ENCODE results near the gene ZNF766. TPM values are rescaled to one million over a fixed set of nuclear protein-coding genes. Genes with fewer than 3 reads are reported as not detected.

ZNF766 gene
- total RNA-seq, 1 donor from 2014 or later: 13.2 TPM

DNA sequence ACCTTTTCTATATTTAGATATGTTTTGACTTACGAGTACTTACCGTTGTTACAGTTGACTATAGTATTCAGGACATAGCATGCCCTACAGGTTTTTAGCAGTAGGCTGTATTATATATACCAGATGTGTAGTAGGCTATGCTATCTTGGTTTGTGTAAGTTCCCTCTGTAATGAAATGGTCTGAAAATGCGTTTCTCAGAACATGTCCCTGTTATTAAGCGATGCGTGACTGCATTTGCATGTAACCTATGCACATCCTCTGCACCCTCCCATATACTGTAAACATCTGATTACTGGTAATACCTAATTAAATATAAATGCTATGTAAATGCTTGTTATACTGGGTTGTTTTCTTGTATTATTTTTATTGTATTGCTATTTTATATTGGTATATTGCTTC, 6.6 kb downstream of the ZNF766 start:
- H3K36me3 ChIP-seq (ENCODE audit: insufficient read depth, low read length): no peaks in the 10 kb centered on the region
- FAIRE-seq: no peak
- peaks cover 97% of the 10 kb centered on the region for H3K79me2 ChIP-seq (ENCODE audit: insufficient read depth, low read length)
- H3K27me3 ChIP-seq (ENCODE audit: insufficient read depth, low read length): no peaks in the 10 kb centered on the region
- no peak overlapping the region for H3K27ac ChIP-seq (ENCODE audit: low read depth, low read length)
- no peak for DNase-seq (ENCODE audit: low read depth)
- H3K9ac ChIP-seq (ENCODE audit: low read length): no peak overlapping the region
- Mint-ChIP-seq H3K36me3 (ENCODE audit: low read depth, unreplicated experiment) (peaks cover 31% of the 10 kb centered on the region), H3K9me3 (ENCODE audit: unreplicated experiment) (peaks cover 12% of the 10 kb centered on the region), H3K4me3 (ENCODE audit: unreplicated experiment) (no peak overlapping the region), H3K27me3 (ENCODE audit: low read depth, unreplicated experiment) (no peaks in the 10 kb centered on the region), H3K4me1 (ENCODE audit: low read depth, unreplicated experiment) (peaks cover 11% of the 10 kb centered on the region), H3K27ac (ENCODE audit: unreplicated experiment) (no peak overlapping the region)
- H3K4me3 ChIP-seq (ENCODE audit: insufficient read depth, low read depth, low read length): no peak overlapping the region
- peaks cover 5% of the 10 kb centered on the region for H3K9me3 ChIP-seq (ENCODE audit: insufficient read depth, low read depth, low read length)
- H4K20me1 ChIP-seq (ENCODE audit: insufficient read depth, low read length): peaks cover 37% of the 10 kb centered on the region
- no peak overlapping the region for H2AFZ ChIP-seq (ENCODE audit: low read depth, low read length)
- TF ChIP-seq, protein P1, sequence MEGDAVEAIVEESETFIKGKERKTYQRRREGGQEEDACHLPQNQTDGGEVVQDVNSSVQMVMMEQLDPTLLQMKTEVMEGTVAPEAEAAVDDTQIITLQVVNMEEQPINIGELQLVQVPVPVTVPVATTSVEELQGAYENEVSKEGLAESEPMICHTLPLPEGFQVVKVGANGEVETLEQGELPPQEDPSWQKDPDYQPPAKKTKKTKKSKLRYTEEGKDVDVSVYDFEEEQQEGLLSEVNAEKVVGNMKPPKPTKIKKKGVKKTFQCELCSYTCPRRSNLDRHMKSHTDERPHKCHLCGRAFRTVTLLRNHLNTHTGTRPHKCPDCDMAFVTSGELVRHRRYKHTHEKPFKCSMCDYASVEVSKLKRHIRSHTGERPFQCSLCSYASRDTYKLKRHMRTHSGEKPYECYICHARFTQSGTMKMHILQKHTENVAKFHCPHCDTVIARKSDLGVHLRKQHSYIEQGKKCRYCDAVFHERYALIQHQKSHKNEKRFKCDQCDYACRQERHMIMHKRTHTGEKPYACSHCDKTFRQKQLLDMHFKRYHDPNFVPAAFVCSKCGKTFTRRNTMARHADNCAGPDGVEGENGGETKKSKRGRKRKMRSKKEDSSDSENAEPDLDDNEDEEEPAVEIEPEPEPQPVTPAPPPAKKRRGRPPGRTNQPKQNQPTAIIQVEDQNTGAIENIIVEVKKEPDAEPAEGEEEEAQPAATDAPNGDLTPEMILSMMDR (IDR thresholded peaks at IDR 0.05; ENCODE audit: insufficient read depth, low read depth, low read length): no peak
- TF ChIP-seq EZH2 (IDR thresholded peaks at IDR 0.05; ENCODE audit: insufficient read depth, low read length): no peak
- no peaks in the 10 kb centered on the region for H3K4me1 ChIP-seq (ENCODE audit: insufficient read depth, low read length)
- H3K4me2 ChIP-seq (ENCODE audit: low read length): no peak overlapping the region

DNA sequence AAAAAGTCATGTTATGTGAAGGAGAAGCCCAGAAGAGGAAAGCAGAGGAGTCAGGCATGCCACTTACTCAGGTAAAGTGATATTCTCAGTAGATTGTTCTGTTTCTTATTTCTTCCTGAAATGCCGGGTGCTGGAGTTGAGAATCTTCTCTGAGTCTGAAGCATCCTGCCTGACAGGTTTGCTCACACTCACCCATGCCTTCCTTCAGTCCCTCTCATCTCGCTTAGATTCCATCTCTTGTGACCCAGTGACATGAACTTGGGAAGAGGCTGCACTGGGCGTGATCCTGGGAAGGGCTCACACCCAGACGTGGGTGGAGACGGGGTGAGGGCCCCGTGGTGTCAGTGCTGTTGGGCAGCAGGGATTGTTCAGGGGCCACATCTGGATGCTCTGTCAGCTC, 8.1 kb downstream of the ZNF766 start:
- H3K27ac ChIP-seq (ENCODE audit: low read depth, low read length): no peak overlapping the region
- H3K9me3 ChIP-seq (ENCODE audit: insufficient read depth, low read depth, low read length): peaks cover 5% of the 10 kb centered on the region
- H3K27me3 ChIP-seq (ENCODE audit: insufficient read depth, low read length): no peaks in the 10 kb centered on the region
- no peak overlapping the region for H3K27ac Mint-ChIP-seq (ENCODE audit: unreplicated experiment)
- peaks cover 38% of the 10 kb centered on the region for H4K20me1 ChIP-seq (ENCODE audit: insufficient read depth, low read length)
- no peak overlapping the region for H2AFZ ChIP-seq (ENCODE audit: low read depth, low read length)
- no peak overlapping the region for H3K4me2 ChIP-seq (ENCODE audit: low read length)
- H3K4me1 ChIP-seq (ENCODE audit: insufficient read depth, low read length): no peaks in the 10 kb centered on the region
- H3K79me2 ChIP-seq (ENCODE audit: insufficient read depth, low read length): peaks cover 94% of the 10 kb centered on the region
- TF ChIP-seq EZH2 (IDR thresholded peaks at IDR 0.05; ENCODE audit: insufficient read depth, low read length): no peak
- TF ChIP-seq, protein P1 (IDR thresholded peaks at IDR 0.05; ENCODE audit: insufficient read depth, low read depth, low read length): no peak
- H3K36me3 Mint-ChIP-seq (ENCODE audit: low read depth, unreplicated experiment): peaks cover 32% of the 10 kb centered on the region
- no peak overlapping the region for H3K9ac ChIP-seq (ENCODE audit: low read length)
- H3K9me3 Mint-ChIP-seq (ENCODE audit: unreplicated experiment): peaks cover 9% of the 10 kb centered on the region
- no peaks in the 10 kb centered on the region for H3K27me3 Mint-ChIP-seq (ENCODE audit: low read depth, unreplicated experiment)
- FAIRE-seq (no peak), DNase-seq (ENCODE audit: low read depth) (no peak)
- no peak overlapping the region for H3K4me3 ChIP-seq (ENCODE audit: insufficient read depth, low read depth, low read length)
- no peak overlapping the region for H3K4me3 Mint-ChIP-seq (ENCODE audit: unreplicated experiment)
- H3K36me3 ChIP-seq (ENCODE audit: insufficient read depth, low read length): no peaks in the 10 kb centered on the region
- peaks cover 5% of the 10 kb centered on the region for H3K4me1 Mint-ChIP-seq (ENCODE audit: low read depth, unreplicated experiment)

DNA sequence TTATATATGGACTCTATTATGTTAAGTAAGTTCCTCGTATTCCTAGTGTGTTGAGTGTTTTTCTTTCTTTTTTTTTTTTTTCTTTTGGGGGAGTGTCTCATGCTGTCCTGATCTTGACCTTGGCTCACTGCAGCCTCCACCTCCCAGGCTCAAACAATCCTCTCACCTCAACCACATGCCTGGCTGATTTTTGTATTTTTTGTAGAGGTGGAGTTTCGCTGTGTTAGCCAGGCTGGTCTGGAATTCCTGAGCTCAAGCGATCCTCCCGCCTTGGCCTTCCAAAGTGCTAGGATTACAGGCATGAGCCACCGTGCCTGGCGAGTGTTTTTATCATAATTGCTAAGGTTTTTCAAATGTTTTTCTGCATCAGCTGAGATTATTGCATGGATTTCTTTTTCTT, 16.9 kb downstream of the ZNF766 start:
- no peak for DNase-seq (ENCODE audit: low read depth)
- H3K9me3 ChIP-seq (ENCODE audit: insufficient read depth, low read depth, low read length): peaks cover 4% of the 10 kb centered on the region
- H3K36me3 Mint-ChIP-seq (ENCODE audit: low read depth, unreplicated experiment): peaks cover 48% of the 10 kb centered on the region
- H3K79me2 ChIP-seq (ENCODE audit: insufficient read depth, low read length): peaks cover 10% of the 10 kb centered on the region
- H3K27ac Mint-ChIP-seq (ENCODE audit: unreplicated experiment): no peak overlapping the region
- H3K36me3 ChIP-seq (ENCODE audit: insufficient read depth, low read length): peaks cover 32% of the 10 kb centered on the region
- H3K27me3 ChIP-seq (ENCODE audit: insufficient read depth, low read length): no peaks in the 10 kb centered on the region
- no peak for FAIRE-seq
- no peak overlapping the region for H3K4me2 ChIP-seq (ENCODE audit: low read length)
- H3K9me3 Mint-ChIP-seq (ENCODE audit: unreplicated experiment): peaks cover 10% of the 10 kb centered on the region
- H3K27ac ChIP-seq (ENCODE audit: low read depth, low read length): no peak overlapping the region
- TF ChIP-seq, protein P1 (IDR thresholded peaks at IDR 0.05; ENCODE audit: insufficient read depth, low read depth, low read length): no peak
- TF ChIP-seq EZH2 (IDR thresholded peaks at IDR 0.05; ENCODE audit: insufficient read depth, low read length): no peak
- no peaks in the 10 kb centered on the region for H3K4me1 ChIP-seq (ENCODE audit: insufficient read depth, low read length)
- H2AFZ ChIP-seq (ENCODE audit: low read depth, low read length): no peak overlapping the region
- H3K4me1 Mint-ChIP-seq (ENCODE audit: low read depth, unreplicated experiment): no peaks in the 10 kb centered on the region
- no peaks in the 10 kb centered on the region for H3K27me3 Mint-ChIP-seq (ENCODE audit: low read depth, unreplicated experiment)
- no peak overlapping the region for H3K9ac ChIP-seq (ENCODE audit: low read length)
- no peak overlapping the region for H3K4me3 ChIP-seq (ENCODE audit: insufficient read depth, low read depth, low read length)
- peaks cover 8% of the 10 kb centered on the region for H4K20me1 ChIP-seq (ENCODE audit: insufficient read depth, low read length)
- H3K4me3 Mint-ChIP-seq (ENCODE audit: unreplicated experiment): no peak overlapping the region
